ENCODE measurements around the gene ERGIC3. TPM values are rescaled to one million over a fixed set of nuclear protein-coding genes. Genes with fewer than 3 reads are reported as not detected.

ERGIC3 gene
- total and polyA plus RNA-seq, 2 of the 13 experiments (the other 11 are each of a cell fraction or from before 2014, with no cell fraction given), result 407 to 670 TPM

- TF ChIP-seq, protein P1, sequence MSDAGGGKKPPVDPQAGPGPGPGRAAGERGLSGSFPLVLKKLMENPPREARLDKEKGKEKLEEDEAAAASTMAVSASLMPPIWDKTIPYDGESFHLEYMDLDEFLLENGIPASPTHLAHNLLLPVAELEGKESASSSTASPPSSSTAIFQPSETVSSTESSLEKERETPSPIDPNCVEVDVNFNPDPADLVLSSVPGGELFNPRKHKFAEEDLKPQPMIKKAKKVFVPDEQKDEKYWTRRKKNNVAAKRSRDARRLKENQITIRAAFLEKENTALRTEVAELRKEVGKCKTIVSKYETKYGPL (CRISPR knock-in tag; IDR thresholded peaks at IDR 0.05), result no peak
- TF ChIP-seq ZFP36 (IDR thresholded peaks at IDR 0.05; ENCODE audit: borderline replicate concordance, low read depth, low read length, partially characterized antibody) (no peak), MED1 (CRISPR knock-in tag; IDR thresholded peaks at IDR 0.05) (no peak), MEIS1 (CRISPR knock-in tag; IDR thresholded peaks at IDR 0.05; ENCODE audit: borderline replicate concordance) (no peak), SMAD3 (CRISPR knock-in tag; IDR thresholded peaks at IDR 0.05) (no peak; the same call in 1 of the 2 replicates), ZNF816 (CRISPR knock-in tag; IDR thresholded peaks at IDR 0.05; ENCODE audit: borderline replicate concordance) (no peak), ELF1 (CRISPR knock-in tag; IDR thresholded peaks at IDR 0.05) (no peak), ZKSCAN1 (IDR thresholded peaks at IDR 0.05; ENCODE audit: low read length) (no peak), SP2 (CRISPR knock-in tag; IDR thresholded peaks at IDR 0.05) (no peak), TIGD3 (CRISPR knock-in tag; IDR thresholded peaks at IDR 0.05; ENCODE audit: borderline replicate concordance) (no peak), TCF7L2 (IDR thresholded peaks at IDR 0.05; ENCODE audit: low read depth, low read length) (no peak), GRHL1 (CRISPR knock-in tag; conservative IDR thresholded peaks at IDR 0.05) (no peak), KDM6A (CRISPR knock-in tag; IDR thresholded peaks at IDR 0.05; ENCODE audit: low read depth) (no peak), KMT2A (CRISPR knock-in tag; IDR thresholded peaks at IDR 0.05) (no peak), KLF6 (CRISPR knock-in tag; IDR thresholded peaks at IDR 0.05) (no peak), NR2F1 (CRISPR knock-in tag; IDR thresholded peaks at IDR 0.05) (no peak), ZNF160 (CRISPR knock-in tag; IDR thresholded peaks at IDR 0.05) (no peak), ZNF547 (CRISPR knock-in tag; IDR thresholded peaks at IDR 0.05) (no peak; the same call in 1 of the 2 replicates), ZNF709 (CRISPR knock-in tag; IDR thresholded peaks at IDR 0.05) (no peak), SAP130 (CRISPR knock-in tag; IDR thresholded peaks at IDR 0.05; ENCODE audit: low read depth) (no peak), HMG20A (CRISPR knock-in tag; IDR thresholded peaks at IDR 0.05; ENCODE audit: borderline replicate concordance) (0 out of 2 replicates have a peak, but pooled peaks have one; percentile 10), HOXA9 (CRISPR knock-in tag; IDR thresholded peaks at IDR 0.05; ENCODE audit: borderline replicate concordance) (no peak), ZNF781 (CRISPR knock-in tag; IDR thresholded peaks at IDR 0.05; ENCODE audit: borderline replicate concordance, not compliant biosample characterization) (peak; percentile 26), ZBTB38 (CRISPR knock-in tag; IDR thresholded peaks at IDR 0.05) (no peak)
- TF ChIP-seq, protein P2, sequence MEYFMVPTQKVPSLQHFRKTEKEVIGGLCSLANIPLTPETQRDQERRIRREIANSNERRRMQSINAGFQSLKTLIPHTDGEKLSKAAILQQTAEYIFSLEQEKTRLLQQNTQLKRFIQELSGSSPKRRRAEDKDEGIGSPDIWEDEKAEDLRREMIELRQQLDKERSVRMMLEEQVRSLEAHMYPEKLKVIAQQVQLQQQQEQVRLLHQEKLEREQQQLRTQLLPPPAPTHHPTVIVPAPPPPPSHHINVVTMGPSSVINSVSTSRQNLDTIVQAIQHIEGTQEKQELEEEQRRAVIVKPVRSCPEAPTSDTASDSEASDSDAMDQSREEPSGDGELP (IDR thresholded peaks at IDR 0.05; ENCODE audit: borderline replicate concordance, low read depth), result no peak
- TF ChIP-seq, protein P3, sequence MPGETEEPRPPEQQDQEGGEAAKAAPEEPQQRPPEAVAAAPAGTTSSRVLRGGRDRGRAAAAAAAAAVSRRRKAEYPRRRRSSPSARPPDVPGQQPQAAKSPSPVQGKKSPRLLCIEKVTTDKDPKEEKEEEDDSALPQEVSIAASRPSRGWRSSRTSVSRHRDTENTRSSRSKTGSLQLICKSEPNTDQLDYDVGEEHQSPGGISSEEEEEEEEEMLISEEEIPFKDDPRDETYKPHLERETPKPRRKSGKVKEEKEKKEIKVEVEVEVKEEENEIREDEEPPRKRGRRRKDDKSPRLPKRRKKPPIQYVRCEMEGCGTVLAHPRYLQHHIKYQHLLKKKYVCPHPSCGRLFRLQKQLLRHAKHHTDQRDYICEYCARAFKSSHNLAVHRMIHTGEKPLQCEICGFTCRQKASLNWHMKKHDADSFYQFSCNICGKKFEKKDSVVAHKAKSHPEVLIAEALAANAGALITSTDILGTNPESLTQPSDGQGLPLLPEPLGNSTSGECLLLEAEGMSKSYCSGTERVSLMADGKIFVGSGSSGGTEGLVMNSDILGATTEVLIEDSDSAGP (CRISPR knock-in tag; IDR thresholded peaks at IDR 0.05; ENCODE audit: borderline replicate concordance), result no peak
Observed at GRCh38 chr20:35541118-35541782, 628 bp upstream of the ERGIC3 start (continued).
